ENCODE measurements around the gene VSIG10L.
A peak's percentile ranks its signal among the peaks of the same experiment; 100 is the strongest.

Gene VSIG10L

DNA sequence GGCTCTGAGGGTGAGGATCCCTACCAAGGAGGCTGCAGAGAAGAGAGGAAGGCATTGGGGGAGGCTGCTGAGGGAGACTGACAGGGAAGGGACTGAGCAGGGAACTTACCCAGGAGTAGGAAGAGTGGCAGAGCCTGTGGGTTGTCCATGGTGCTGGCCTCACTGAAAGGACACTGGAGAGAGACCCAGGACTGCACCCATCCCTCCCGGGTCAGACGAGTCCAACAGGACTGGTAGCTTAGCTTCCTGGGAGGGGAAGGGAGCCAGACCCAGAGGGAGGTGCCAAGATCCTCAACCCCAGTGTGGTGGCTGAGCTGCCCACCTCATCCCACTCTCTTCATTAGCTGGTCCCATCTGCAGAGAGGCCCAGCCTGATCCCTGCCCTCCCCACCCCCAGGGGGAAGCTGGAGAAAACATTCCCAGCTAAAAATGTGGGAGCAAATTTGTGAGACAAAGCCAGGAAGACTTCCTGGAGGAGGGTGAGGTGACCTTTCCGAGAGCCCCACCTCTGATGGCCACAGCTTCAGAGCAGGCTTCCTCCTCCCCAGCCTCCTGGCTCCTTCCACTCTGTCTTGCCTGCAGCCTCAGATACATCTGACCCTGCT is at the start of gene VSIG10L:
Gene VSIG10L, minus strand, starts transcription at position 164 of the 605 bp plus-strand sequence. Its CDS starts 15 bp downstream, at position 149.
- no peak for DNase-seq
- Mint-ChIP-seq H3K27ac (no peak within 1 kb of the TSS), H3K4me1 (peaks cover 16% of the 10 kb centered on the region), H3K36me3 (peaks cover 15% of the 10 kb centered on the region), H3K27me3 (peaks cover 49% of the 10 kb centered on the region), H3K9me3 (no peaks in the 10 kb centered on the region), H3K4me3 (peak within 1 kb of the TSS; percentile 59)
- CTCF ChIA-PET, result interaction anchor here (1.4 to 1.8 kb wide), 2 partner anchors 23 to 53 kb away, joined by 4 to 6 read pairs; no protein-coding TSS in a partner anchor

GRCh38 chr19:51391073-51391611 is 49.2 kb upstream of the VSIG10L start:
- peaks cover 43% of the 10 kb centered on the region for H3K4me1 Mint-ChIP-seq
- peak overlapping the region; percentile 64 for H3K27ac Mint-ChIP-seq
- H3K4me3 Mint-ChIP-seq, result no peak overlapping the region
- no peak for DNase-seq
- peaks cover 5% of the 10 kb centered on the region for H3K36me3 Mint-ChIP-seq
- no peaks in the 10 kb centered on the region for H3K9me3 Mint-ChIP-seq
- CTCF ChIA-PET, result interaction anchor here (1.1 kb wide), 1 partner anchor 25 kb away, joined by 3 read pairs; the partner anchor contains the start of gene ETFB
- H3K27me3 Mint-ChIP-seq, result peaks cover 11% of the 10 kb centered on the region

GRCh38 chr19:51389143-51389542 is 47.2 kb upstream of the VSIG10L start:
- Mint-ChIP-seq H3K4me1 (peaks cover 23% of the 10 kb centered on the region), H3K36me3 (peaks cover 2% of the 10 kb centered on the region), H3K4me3 (no peak overlapping the region), H3K27me3 (peaks cover 20% of the 10 kb centered on the region), H3K27ac (no peak overlapping the region), H3K9me3 (no peaks in the 10 kb centered on the region)
- no peak for DNase-seq
- CTCF ChIA-PET, result no interaction called here

- Mint-ChIP-seq H3K4me1 (peaks cover 17% of the 10 kb centered on the region), H3K9me3 (no peaks in the 10 kb centered on the region), H3K4me3 (no peak within 1 kb of the TSS), H3K36me3 (peaks cover 2% of the 10 kb centered on the region), H3K27me3 (peaks cover 20% of the 10 kb centered on the region), H3K27ac (no peak within 1 kb of the TSS)
- DNase-seq, result no peak
- CTCF ChIA-PET, result no interaction called here
Observed at GRCh38 chr19:51387924-51388389, 46.0 kb upstream of the VSIG10L start, which contains the start of gene LIM2. Gene LIM2 (minus strand): TSS chr19:51387974. CDS start chr19:51387443, 531 bp downstream.

DNA sequence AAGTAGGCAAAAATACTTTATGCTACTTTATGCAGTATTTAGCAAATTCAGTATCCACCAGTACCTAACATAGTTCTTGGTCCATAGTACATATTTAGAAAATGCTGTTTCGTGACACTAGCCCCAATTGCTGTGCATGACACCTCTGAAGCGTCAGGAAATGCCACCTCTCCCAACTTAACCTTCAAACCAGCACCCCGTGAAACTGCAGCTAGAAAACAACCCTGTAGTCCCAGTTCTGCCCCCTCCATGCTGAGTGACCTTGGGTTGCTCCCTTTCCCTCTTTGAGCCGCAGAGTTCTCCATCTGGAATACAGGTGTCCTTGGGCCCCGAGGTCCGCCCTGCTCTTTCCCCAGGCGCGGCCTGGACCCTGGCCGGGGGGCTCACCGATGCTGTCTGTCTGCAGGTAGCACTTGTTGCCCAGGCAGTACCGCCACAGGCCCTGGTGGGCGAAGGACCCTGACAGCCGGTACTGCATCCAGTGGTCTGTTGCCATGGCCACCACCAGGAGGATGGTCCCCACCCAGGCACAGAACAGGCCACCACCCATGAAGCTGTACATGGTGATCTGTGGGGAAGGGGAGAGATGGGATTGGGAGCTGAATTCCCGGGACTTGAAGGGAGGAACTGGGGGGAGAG is 45.1 kb upstream of the VSIG10L start:
- H3K9me3 Mint-ChIP-seq, result peaks cover under 1% of the 10 kb centered on the region
- CTCF ChIA-PET, result no interaction called here

DNA sequence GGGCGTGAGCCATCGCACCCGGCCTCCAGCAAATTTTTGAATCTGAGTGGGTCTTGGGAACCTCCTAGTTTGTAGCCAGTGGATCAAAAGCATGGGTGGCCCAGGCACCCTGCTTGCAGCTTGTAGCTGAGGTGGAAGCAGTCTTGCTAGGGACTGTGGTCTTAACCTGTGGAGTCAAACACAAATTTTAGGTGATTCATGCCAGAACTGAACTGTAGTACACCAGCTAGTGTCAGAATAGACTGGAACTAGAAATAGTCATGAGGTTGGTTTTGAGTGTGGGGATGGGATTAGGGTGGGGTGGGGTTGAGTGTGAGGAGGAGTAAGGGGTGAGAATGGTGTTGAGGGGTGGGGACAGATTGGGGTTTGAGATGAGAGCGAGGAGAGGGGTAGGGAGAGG is 40.1 kb upstream of the VSIG10L start:
- Mint-ChIP-seq H3K9me3 (peaks cover 17% of the 10 kb centered on the region), H3K27me3 (peaks cover 10% of the 10 kb centered on the region), H3K4me1 (peaks cover 9% of the 10 kb centered on the region), H3K27ac (no peak overlapping the region), H3K4me3 (no peak overlapping the region), H3K36me3 (peaks cover 1% of the 10 kb centered on the region)
- DNase-seq, result no peak
- CTCF ChIA-PET, result interaction anchor here (1.3 kb wide), 1 partner anchor 12 kb away, joined by 4 read pairs; no protein-coding TSS in a partner anchor

More for the DNA sequence above, 45.1 kb upstream of the VSIG10L start:
- DNase-seq, result no peak
- Mint-ChIP-seq H3K4me1 (peaks cover 14% of the 10 kb centered on the region), H3K27ac (no peak overlapping the region), H3K4me3 (no peak overlapping the region), H3K36me3 (no peaks in the 10 kb centered on the region), H3K27me3 (peaks cover 20% of the 10 kb centered on the region)

GRCh38 chr19:51380379-51380778 is 38.4 kb upstream of the VSIG10L start:
- Mint-ChIP-seq H3K9me3 (peaks cover 17% of the 10 kb centered on the region), H3K36me3 (peaks cover 2% of the 10 kb centered on the region), H3K4me1 (peaks cover 25% of the 10 kb centered on the region), H3K27me3 (peaks cover 5% of the 10 kb centered on the region), H3K4me3 (no peak overlapping the region), H3K27ac (no peak overlapping the region)
- CTCF ChIA-PET, result no interaction called here
- DNase-seq, result no peak

GRCh38 chr19:51377422-51377821 is 35.5 kb upstream of the VSIG10L start:
- Mint-ChIP-seq H3K27ac (no peak overlapping the region), H3K27me3 (no peaks in the 10 kb centered on the region), H3K4me1 (peaks cover 55% of the 10 kb centered on the region), H3K4me3 (no peak overlapping the region), H3K36me3 (peaks cover 4% of the 10 kb centered on the region), H3K9me3 (peaks cover 17% of the 10 kb centered on the region)
- CTCF ChIA-PET, result no interaction called here
- DNase-seq, result no peak

- H3K9me3 Mint-ChIP-seq, result peaks cover 7% of the 10 kb centered on the region
- CTCF ChIA-PET, result interaction anchor here (1.5 kb wide), 1 partner anchor 20 kb away, joined by 4 read pairs; no protein-coding TSS in a partner anchor
- peak; percentile 50 for DNase-seq
- peak overlapping the region; percentile 72 for H3K27ac Mint-ChIP-seq
- H3K4me3 Mint-ChIP-seq, result no peak overlapping the region
- peaks cover 70% of the 10 kb centered on the region for H3K4me1 Mint-ChIP-seq
- H3K27me3 Mint-ChIP-seq, result no peaks in the 10 kb centered on the region
- H3K36me3 Mint-ChIP-seq, result peaks cover 5% of the 10 kb centered on the region
Observed at GRCh38 chr19:51375504-51376221, 33.7 kb upstream of the VSIG10L start.

DNA sequence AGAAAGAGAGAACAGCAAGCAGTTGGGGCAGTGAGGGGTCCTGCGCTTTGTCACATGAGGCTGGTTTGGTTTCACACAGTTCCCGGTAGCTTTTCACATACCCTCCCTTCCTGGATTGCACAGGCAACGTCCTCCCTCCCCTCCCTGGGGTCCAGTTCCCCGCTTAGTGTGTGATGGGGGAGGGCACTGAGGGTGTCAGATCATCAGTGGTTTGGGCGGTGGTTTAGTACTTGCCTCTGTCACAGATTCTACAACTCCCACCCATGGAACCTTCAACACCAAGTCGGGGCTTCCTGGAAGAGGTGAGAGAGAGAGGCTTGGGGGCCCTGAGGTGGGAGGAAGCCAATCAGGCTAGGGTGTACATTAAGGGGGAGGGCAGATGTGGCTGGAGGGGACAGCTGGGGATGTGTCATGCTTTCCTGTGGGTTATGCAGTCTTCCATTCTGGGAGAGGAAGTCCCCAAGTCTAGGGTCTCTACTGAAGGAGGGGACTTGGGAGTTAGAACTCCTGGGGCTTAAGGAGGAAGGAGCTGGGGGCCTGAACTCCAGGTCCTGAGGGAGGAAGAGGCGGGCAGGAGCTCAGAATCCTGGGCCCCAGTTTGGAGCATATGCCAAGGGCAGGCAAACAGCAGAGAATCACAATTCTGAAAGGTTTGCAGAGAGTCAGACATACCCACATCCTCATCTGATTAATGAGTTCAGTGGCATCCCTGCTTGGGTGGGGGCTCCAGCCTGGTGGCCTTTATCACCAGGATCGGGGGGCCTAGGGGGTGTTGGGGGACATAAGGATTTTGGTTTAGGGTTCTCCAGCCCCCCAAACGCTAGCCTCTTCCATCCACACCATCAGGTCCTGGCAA is 30.9 kb upstream of the VSIG10L start, which contains the start of gene NKG7:
Gene NKG7, minus strand, starts transcription at position 6 of the 856 bp plus-strand sequence. CDS start 119 bp downstream, outside the sequence.
- Mint-ChIP-seq H3K27me3 (peaks cover 3% of the 10 kb centered on the region), H3K9me3 (no peaks in the 10 kb centered on the region), H3K4me1 (peaks cover 75% of the 10 kb centered on the region), H3K4me3 (peak within 1 kb of the TSS; percentile 72), H3K36me3 (peaks cover 7% of the 10 kb centered on the region), H3K27ac (peak within 1 kb of the TSS; percentile 95)
- DNase-seq, result peak; percentile 74
- CTCF ChIA-PET, result interaction anchor here (0.6 to 3.1 kb wide), 2 partner anchors 22 to 48 kb away, joined by 3 to 19 read pairs; no protein-coding TSS in a partner anchor

DNA sequence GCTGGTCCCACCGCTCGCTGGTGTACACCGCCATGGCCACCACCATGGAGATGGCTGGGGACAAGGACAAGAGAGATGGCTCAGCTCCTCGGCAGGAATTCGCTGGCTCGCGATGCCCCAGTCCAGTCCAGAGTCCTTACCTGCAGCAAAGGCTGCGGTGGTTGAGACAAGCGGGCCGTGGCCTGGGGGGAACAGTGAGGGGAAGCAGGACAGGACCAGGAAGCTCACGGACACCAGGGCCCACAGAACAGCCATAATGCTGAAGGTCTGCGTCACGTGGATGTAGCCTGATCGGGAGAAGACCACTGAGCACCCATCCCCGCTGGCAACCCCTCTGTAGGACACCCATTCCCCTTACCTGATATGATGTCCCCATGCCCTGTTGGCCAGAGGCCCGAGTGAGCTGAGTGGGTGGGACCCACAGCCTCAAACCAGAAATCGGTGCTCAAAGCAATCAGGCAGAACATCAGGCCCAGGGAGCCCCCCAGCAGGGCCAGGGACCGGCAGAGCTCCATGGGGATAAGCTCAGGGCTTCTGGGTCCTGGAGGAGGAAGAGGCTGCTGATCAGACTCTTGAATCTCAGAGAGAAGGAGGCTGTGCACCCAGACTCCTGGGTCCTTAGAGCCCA is 30.2 kb upstream of the VSIG10L start:
- peaks cover 82% of the 10 kb centered on the region for H3K4me1 Mint-ChIP-seq
- H3K27me3 Mint-ChIP-seq, result peaks cover 3% of the 10 kb centered on the region
- no peaks in the 10 kb centered on the region for H3K9me3 Mint-ChIP-seq
- H3K4me3 Mint-ChIP-seq, result peak overlapping the region; percentile 72
- H3K36me3 Mint-ChIP-seq, result peaks cover 7% of the 10 kb centered on the region
- no peak for DNase-seq
- peak overlapping the region; percentile 95 for H3K27ac Mint-ChIP-seq
- CTCF ChIA-PET, result interaction anchor here (0.6 to 3.1 kb wide), 2 partner anchors 22 to 49 kb away, joined by 3 to 19 read pairs; no protein-coding TSS in a partner anchor

- CTCF ChIA-PET, result interaction anchor here (1.1 to 3.1 kb wide), 2 partner anchors 23 to 36 kb away, joined by 3 to 19 read pairs; no protein-coding TSS in a partner anchor
- DNase-seq, result no peak
- Mint-ChIP-seq H3K4me1 (peaks cover 82% of the 10 kb centered on the region), H3K27ac (peak overlapping the region; percentile 95), H3K36me3 (peaks cover 7% of the 10 kb centered on the region), H3K9me3 (no peaks in the 10 kb centered on the region), H3K27me3 (peaks cover 3% of the 10 kb centered on the region), H3K4me3 (peak overlapping the region; percentile 72)
Observed at GRCh38 chr19:51371186-51371690, 29.3 kb upstream of the VSIG10L start.
